GM12875 (cell line): ENCODE data around the gene NHEJ1.

Source experiments
- H3K4me3 ChIP-seq: one replicate; pipeline ENCODE4 v1.5.1; 2011; ENCODE audit warnings: low read depth, low read length, control low read depth
- CTCF ChIP-seq: IDR thresholded peaks from 2 replicates; pipeline ENCODE4 v1.5.1; 2011; ENCODE audit warnings: low read depth, mild to moderate bottlenecking, control low read depth, inconsistent platforms, low read length, moderate library complexity, borderline replicate concordance; ENCODE audit not compliant: insufficient read depth

The NHEJ1 gene

GRCh38 chr2:219168932-219169331 lies 8.3 kb upstream of the NHEJ1 start:
- H3K4me3 ChIP-seq = no peak overlapping the region
- TF ChIP-seq CTCF = no peak

GRCh38 chr2:219168526-219168925 lies 7.9 kb upstream of the NHEJ1 start:
- TF ChIP-seq CTCF = no peak

GRCh38 chr2:219167997-219168396 lies 7.4 kb upstream of the NHEJ1 start:
- no peak for TF ChIP-seq CTCF
- no peak overlapping the region for H3K4me3 ChIP-seq

More at GRCh38 chr2:219168526-219168925, 7.9 kb upstream of the NHEJ1 start:
- H3K4me3 ChIP-seq = no peak overlapping the region

- TF ChIP-seq CTCF = no peak
- H3K4me3 ChIP-seq = no peak overlapping the region
Observed at GRCh38 chr2:219165058-219165911, 4.7 kb upstream of the NHEJ1 start.

GRCh38 chr2:219163156-219163555 lies 2.5 kb upstream of the NHEJ1 start:
- no peak overlapping the region for H3K4me3 ChIP-seq
- no peak for TF ChIP-seq CTCF

- TF ChIP-seq CTCF = no peak
- peak overlapping the region; percentile 69 for H3K4me3 ChIP-seq
Observed at GRCh38 chr2:219161097-219161496, 482 bp upstream of the NHEJ1 start.

- H3K4me3 ChIP-seq = peak overlapping the region; percentile 69
- no peak for TF ChIP-seq CTCF
Observed at GRCh38 chr2:219159771-219160185, 837 bp downstream of the NHEJ1 start.
